ENCODE measurements around the gene BAZ1B. TPM values are rescaled to one million over a fixed set of nuclear protein-coding genes. Genes with fewer than 3 reads are reported as not detected.
A peak's percentile ranks its signal among the peaks of the same experiment; 100 is the strongest.
"Not testable (repeated sequence)": the region's sequence is repeated elsewhere in the genome, so short reads cannot be mapped to it uniquely, and the experiment has no call there.

The BAZ1B gene
- total RNA-seq, 1 experiment from 2014 or later, result 127 TPM

DNA sequence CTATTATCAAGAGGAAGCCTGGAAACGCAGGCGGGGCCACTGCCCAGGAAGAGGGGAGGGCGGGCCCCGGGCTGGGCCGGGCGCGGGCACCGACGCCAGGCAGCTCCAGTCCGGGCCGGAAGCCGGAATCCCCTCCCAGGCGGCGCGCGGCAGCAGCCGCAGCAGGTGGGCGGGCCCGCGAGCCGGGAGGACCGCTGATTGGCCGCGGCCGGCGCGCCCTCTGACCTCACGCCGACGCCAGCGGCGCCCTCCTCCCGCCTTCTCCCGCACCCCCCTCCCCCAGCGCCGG lies 35.0 kb upstream of the BAZ1B start:
- ChIA-PET POLR2A (ENCODE audit: low non-redundant PET) (interaction anchor here (0.6 to 0.7 kb wide), 3 partner anchors 150 to 243 kb away, joined by 3 to 14 read pairs (median 3); no protein-coding TSS in a partner anchor), CTCF (no interaction called here)
- H3K4me3 ChIP-seq (ENCODE audit: low read depth, low read length, poor library complexity, severe bottlenecking), result peak overlapping the region; percentile 90
- H3K27ac ChIP-seq (ENCODE audit: low read depth, low read length, poor library complexity, severe bottlenecking), result peak overlapping the region; percentile 100
- TF ChIP-seq, protein P1, sequence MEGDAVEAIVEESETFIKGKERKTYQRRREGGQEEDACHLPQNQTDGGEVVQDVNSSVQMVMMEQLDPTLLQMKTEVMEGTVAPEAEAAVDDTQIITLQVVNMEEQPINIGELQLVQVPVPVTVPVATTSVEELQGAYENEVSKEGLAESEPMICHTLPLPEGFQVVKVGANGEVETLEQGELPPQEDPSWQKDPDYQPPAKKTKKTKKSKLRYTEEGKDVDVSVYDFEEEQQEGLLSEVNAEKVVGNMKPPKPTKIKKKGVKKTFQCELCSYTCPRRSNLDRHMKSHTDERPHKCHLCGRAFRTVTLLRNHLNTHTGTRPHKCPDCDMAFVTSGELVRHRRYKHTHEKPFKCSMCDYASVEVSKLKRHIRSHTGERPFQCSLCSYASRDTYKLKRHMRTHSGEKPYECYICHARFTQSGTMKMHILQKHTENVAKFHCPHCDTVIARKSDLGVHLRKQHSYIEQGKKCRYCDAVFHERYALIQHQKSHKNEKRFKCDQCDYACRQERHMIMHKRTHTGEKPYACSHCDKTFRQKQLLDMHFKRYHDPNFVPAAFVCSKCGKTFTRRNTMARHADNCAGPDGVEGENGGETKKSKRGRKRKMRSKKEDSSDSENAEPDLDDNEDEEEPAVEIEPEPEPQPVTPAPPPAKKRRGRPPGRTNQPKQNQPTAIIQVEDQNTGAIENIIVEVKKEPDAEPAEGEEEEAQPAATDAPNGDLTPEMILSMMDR (conservative IDR thresholded peaks at IDR 0.05; ENCODE audit: low read depth, low read length), result no peak
- no peak for TF ChIP-seq EZH2 (IDR thresholded peaks at IDR 0.05; ENCODE audit: borderline replicate concordance, low read depth, low read length, poor library complexity, severe bottlenecking)
- H3K27me3 ChIP-seq (replicated peaks; ENCODE audit: insufficient read depth, low read depth, low read length, poor library complexity), result no peaks in the 10 kb centered on the region
- BruUV-seq (replicated peaks), result no TSS peak
- DNase-seq (ENCODE audit: low spot score), result peak; percentile 94
- peaks cover 12% of the 10 kb centered on the region for H3K36me3 ChIP-seq (ENCODE audit: insufficient read depth, low read length, poor library complexity, severe bottlenecking)
- intact Hi-C loops (cut with micrococcal nuclease; ENCODE audit: unreplicated experiment), result loop anchor here (2.0 kb wide), 1 partner anchor 34 kb away; the partner anchor contains the start of gene BAZ1B
- peaks cover 11% of the 10 kb centered on the region for H3K4me1 ChIP-seq (ENCODE audit: insufficient read depth, low read length, poor library complexity, severe bottlenecking)
- H3K9me3 ChIP-seq (ENCODE audit: low read depth, low read length, poor library complexity, severe bottlenecking), result no peaks in the 10 kb centered on the region

DNA sequence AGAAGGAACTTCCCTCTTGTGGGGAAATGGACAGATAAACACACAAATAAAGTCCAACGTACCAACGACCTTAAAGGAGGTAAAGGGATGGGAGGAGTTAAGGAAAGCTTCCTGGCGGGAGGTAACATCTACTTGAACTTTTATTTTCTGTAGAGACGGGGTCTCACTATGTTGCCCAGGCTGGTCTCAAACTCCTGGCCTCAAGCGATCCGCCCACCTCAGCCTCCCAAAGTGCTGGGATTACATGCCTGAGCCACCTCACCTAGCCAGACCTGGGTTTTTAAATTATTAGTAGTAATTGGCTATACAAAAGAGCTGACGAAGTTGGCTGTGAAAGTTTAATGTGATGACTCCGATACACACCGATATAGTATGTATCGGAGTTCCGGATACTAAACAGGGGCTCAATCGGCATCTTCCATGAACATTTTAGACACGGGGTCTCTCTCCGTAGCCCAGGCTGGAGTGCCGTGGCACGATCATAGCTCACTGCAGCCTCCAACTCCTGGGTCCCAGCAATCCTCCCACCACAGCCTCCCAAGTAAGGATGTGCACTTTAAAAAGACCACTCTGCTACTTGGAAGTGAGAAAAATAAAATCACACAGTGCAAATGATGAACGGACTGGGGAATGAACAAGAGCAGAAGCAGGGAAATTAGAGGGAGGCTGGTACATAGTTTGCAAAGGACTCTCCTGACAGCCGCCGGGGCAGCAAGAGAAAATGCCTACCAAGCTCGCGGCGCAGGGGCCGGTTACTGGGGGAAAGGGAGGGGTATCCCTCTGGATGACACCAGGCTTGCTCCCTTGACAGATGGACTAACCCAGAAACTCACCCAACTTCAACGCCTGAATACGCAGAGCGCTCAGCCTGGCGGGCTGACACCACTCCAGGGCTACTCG lies 34.4 kb upstream of the BAZ1B start:
- no peak for TF ChIP-seq EZH2 (IDR thresholded peaks at IDR 0.05; ENCODE audit: borderline replicate concordance, low read depth, low read length, poor library complexity, severe bottlenecking)
- TF ChIP-seq, protein P1 (conservative IDR thresholded peaks at IDR 0.05; ENCODE audit: low read depth, low read length), result no peak
- Histone ChIP-seq H3K27ac (ENCODE audit: low read depth, low read length, poor library complexity, severe bottlenecking) (peak overlapping the region; percentile 100), H3K4me1 (ENCODE audit: insufficient read depth, low read length, poor library complexity, severe bottlenecking) (peaks cover 11% of the 10 kb centered on the region), H3K4me3 (ENCODE audit: low read depth, low read length, poor library complexity, severe bottlenecking) (peak overlapping the region; percentile 90), H3K9me3 (ENCODE audit: low read depth, low read length, poor library complexity, severe bottlenecking) (no peaks in the 10 kb centered on the region), H3K36me3 (ENCODE audit: insufficient read depth, low read length, poor library complexity, severe bottlenecking) (peaks cover 14% of the 10 kb centered on the region), H3K27me3 (replicated peaks; ENCODE audit: insufficient read depth, low read depth, low read length, poor library complexity) (no peaks in the 10 kb centered on the region)
- TSS peak; percentile 56 for BruUV-seq (replicated peaks)
- intact Hi-C loops (cut with micrococcal nuclease; ENCODE audit: unreplicated experiment), result loop anchor here (2.0 kb wide), 1 partner anchor 34 kb away; the partner anchor contains the start of gene BAZ1B
- DNase-seq (ENCODE audit: low spot score), result no peak
- POLR2A ChIA-PET (ENCODE audit: low non-redundant PET), result interaction anchor here (0.6 to 0.7 kb wide), 3 partner anchors 151 to 243 kb away, joined by 3 to 14 read pairs (median 3); no protein-coding TSS in a partner anchor
- CTCF ChIA-PET, result interaction anchor here (0.6 kb wide), 1 partner anchor 29 kb away, joined by 4 read pairs; no protein-coding TSS in a partner anchor

DNA sequence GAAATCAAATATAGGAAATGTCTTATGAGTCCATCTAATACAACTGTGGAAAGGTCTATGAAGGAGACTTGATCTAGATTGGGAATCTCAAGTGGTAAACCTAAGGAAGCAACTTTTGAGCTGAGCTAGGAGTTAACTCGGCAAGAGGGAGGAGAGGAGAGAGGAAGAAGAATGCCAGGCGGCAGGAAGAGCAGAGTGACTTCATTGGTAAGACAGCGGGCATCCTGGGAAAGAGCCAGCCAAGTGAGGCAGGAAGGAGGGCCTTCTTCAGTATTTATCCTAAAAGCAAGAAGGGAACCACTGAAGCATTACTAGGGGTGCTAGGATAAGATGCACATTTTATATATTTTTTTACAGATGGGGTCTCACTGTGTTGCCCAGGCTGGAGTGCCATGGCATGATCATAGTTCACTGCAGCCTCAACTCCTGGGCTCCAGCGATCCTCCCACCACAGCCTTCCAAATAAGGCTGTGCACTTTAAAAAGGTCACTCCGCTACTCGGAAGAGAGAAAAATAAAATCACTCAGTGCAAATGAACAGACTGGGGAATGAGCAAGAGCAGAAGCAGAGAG lies 33.4 kb upstream of the BAZ1B start:
- Histone ChIP-seq H3K27me3 (replicated peaks; ENCODE audit: insufficient read depth, low read depth, low read length, poor library complexity) (no peaks in the 10 kb centered on the region), H3K4me3 (ENCODE audit: low read depth, low read length, poor library complexity, severe bottlenecking) (peak overlapping the region; percentile 90), H3K4me1 (ENCODE audit: insufficient read depth, low read length, poor library complexity, severe bottlenecking) (peaks cover 11% of the 10 kb centered on the region), H3K9me3 (ENCODE audit: low read depth, low read length, poor library complexity, severe bottlenecking) (no peaks in the 10 kb centered on the region), H3K36me3 (ENCODE audit: insufficient read depth, low read length, poor library complexity, severe bottlenecking) (peaks cover 21% of the 10 kb centered on the region), H3K27ac (ENCODE audit: low read depth, low read length, poor library complexity, severe bottlenecking) (no peak overlapping the region)
- no TSS peak for BruUV-seq (replicated peaks)
- intact Hi-C loops (cut with micrococcal nuclease; ENCODE audit: unreplicated experiment), result no loop called here
- POLR2A ChIA-PET (ENCODE audit: low non-redundant PET), result no interaction called here
- TF ChIP-seq EZH2 (IDR thresholded peaks at IDR 0.05; ENCODE audit: borderline replicate concordance, low read depth, low read length, poor library complexity, severe bottlenecking), result no peak
- TF ChIP-seq, protein P1 (conservative IDR thresholded peaks at IDR 0.05; ENCODE audit: low read depth, low read length), result no peak
- CTCF ChIA-PET, result no interaction called here
- no peak for DNase-seq (ENCODE audit: low spot score)

DNA sequence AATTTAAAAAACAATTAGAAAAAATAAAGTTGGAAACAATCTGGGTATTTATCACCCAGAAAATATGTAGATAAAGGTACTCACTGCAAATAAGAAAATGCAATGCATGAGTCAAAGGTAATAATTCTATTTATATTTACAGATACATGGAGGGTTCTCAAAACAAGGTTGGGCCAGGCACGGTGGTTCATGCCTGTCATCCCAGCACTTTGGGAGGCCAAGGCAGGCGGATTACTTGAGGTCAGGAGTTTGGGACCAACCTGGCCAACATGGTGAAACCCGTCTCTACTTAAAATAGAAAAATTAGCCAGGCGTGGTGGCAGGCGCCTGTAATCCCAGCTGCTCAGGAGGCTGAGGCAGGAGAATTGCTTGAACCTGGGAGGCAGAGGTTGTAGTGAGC lies 28.0 kb upstream of the BAZ1B start:
- DNase-seq (ENCODE audit: low spot score); H3K27me3 ChIP-seq (replicated peaks; ENCODE audit: insufficient read depth, low read depth, low read length, poor library complexity); H3K9me3 ChIP-seq (ENCODE audit: low read depth, low read length, poor library complexity, severe bottlenecking); H3K4me3 ChIP-seq (ENCODE audit: low read depth, low read length, poor library complexity, severe bottlenecking); CTCF ChIA-PET; H3K27ac ChIP-seq (ENCODE audit: low read depth, low read length, poor library complexity, severe bottlenecking); POLR2A ChIA-PET (ENCODE audit: low non-redundant PET); intact Hi-C loops (cut with micrococcal nuclease; ENCODE audit: unreplicated experiment); H3K4me1 ChIP-seq (ENCODE audit: insufficient read depth, low read length, poor library complexity, severe bottlenecking); BruUV-seq (replicated peaks): not testable (repeated sequence)
- peaks cover 42% of the 10 kb centered on the region for H3K36me3 ChIP-seq (ENCODE audit: insufficient read depth, low read length, poor library complexity, severe bottlenecking)

Measured in A673 (cell line).